GM19035 (cell line): ENCODE results near the gene FBXO41.

Experiments
- ATAC-seq: cut with Tn5 transposase; IDR thresholded peaks from one replicate; pipeline ENCODE4 v1.9.1; 2021; ENCODE audit not compliant: unreplicated experiment

The FBXO41 gene

GRCh38 chr2:73284296-73285158, at the start of gene FBXO41:
Gene FBXO41 (minus strand): TSS chr2:73284478. CDS start chr2:73269630, 14,848 bp downstream.
- peak; percentile 75 for ATAC-seq

- no peak for ATAC-seq
Observed at GRCh38 chr2:73334045-73334444, 49.8 kb upstream of the FBXO41 start.

- no peak for ATAC-seq
Observed at GRCh38 chr2:73333564-73333963, 49.3 kb upstream of the FBXO41 start.

- no peak for ATAC-seq
Observed at GRCh38 chr2:73324126-73324725, 39.9 kb upstream of the FBXO41 start.

GRCh38 chr2:73323551-73323950, 39.3 kb upstream of the FBXO41 start:
- ATAC-seq = no peak

- no peak for ATAC-seq
Observed at GRCh38 chr2:73314441-73314840, 30.2 kb upstream of the FBXO41 start.

- no peak for ATAC-seq
Observed at GRCh38 chr2:73307720-73308119, 23.4 kb upstream of the FBXO41 start.

GRCh38 chr2:73301636-73302035, 17.4 kb upstream of the FBXO41 start:
- no peak for ATAC-seq

GRCh38 chr2:73300926-73301325, 16.6 kb upstream of the FBXO41 start:
- ATAC-seq = no peak

GRCh38 chr2:73297586-73297985, 13.3 kb upstream of the FBXO41 start:
- no peak for ATAC-seq

- no peak for ATAC-seq
Observed at GRCh38 chr2:73297151-73297559, 12.9 kb upstream of the FBXO41 start.

- ATAC-seq = no peak
Observed at GRCh38 chr2:73295751-73296400, 11.6 kb upstream of the FBXO41 start.

- ATAC-seq = no peak
Observed at GRCh38 chr2:73294239-73294638, 10.0 kb upstream of the FBXO41 start.

GRCh38 chr2:73293534-73294171, 9.4 kb upstream of the FBXO41 start, which contains the start of gene EGR4:
Gene EGR4 (minus strand): TSS chr2:73293548. CDS start chr2:73293317, 231 bp downstream.
- peak; percentile 94 for ATAC-seq

GRCh38 chr2:73292906-73293533, 8.7 kb upstream of the FBXO41 start:
- ATAC-seq = peak; percentile 9

GRCh38 chr2:73292316-73292905, 8.1 kb upstream of the FBXO41 start:
- no peak for ATAC-seq

GRCh38 chr2:73291461-73292315, 7.4 kb upstream of the FBXO41 start:
- ATAC-seq = no peak

GRCh38 chr2:73291093-73291460, 6.8 kb upstream of the FBXO41 start:
- ATAC-seq = no peak

- ATAC-seq = no peak
Observed at GRCh38 chr2:73290049-73290839, 6.0 kb upstream of the FBXO41 start.
